Naive B cell (primary cell): Measurements from ENCODE around the gene ZRANB1. TPM values are rescaled to one million over a fixed set of nuclear protein-coding genes. Genes with fewer than 3 reads are reported as not detected.

Experiments
- ATAC-seq, 2 donors: fragments of 150-1000 bp; cut with Tn5 transposase; 2 replicates each; pipeline ENCODE4 v1.10.0; 2021; ENCODE audit warnings: low read depth in 2 of 2, mild to moderate bottlenecking in 2 of 2, moderate library complexity in 2 of 2
- DNase-seq: peaks from one replicate; pipeline ENCODE4 v3.0.0; 2022
- H3K27ac Mint-ChIP-seq, 6 donors: one replicate each; pipeline ENCODE4 v1.8.0; 2020 to 2022; ENCODE audit warnings: mild to moderate bottlenecking in 6 of 6, mixed read lengths in 6 of 6, moderate library complexity in 5 of 6, inconsistent platforms in 2 of 6
- H3K27me3 Mint-ChIP-seq, 3 donors: one replicate each; pipeline ENCODE4 v1.8.0; 2021 to 2022; ENCODE audit warnings: mixed read lengths in 3 of 3, mild to moderate bottlenecking in 1 of 3
- H3K36me3 Mint-ChIP-seq, 2 donors: one replicate each; pipeline ENCODE4 v1.8.0; 2020 to 2022; ENCODE audit warnings: mixed read lengths in 2 of 2, inconsistent platforms in 1 of 2, mild to moderate bottlenecking in 1 of 2
- H3K4me1 Mint-ChIP-seq, 3 donors: one replicate each; pipeline ENCODE4 v1.8.0; 2020 to 2022; ENCODE audit warnings: mixed read lengths in 3 of 3, inconsistent platforms in 1 of 3, mild to moderate bottlenecking in 1 of 3, moderate library complexity in 1 of 3
- H3K4me3 Mint-ChIP-seq, 8 donors: one replicate each; pipeline ENCODE4 v1.8.0; 2020 to 2022; ENCODE audit warnings: mild to moderate bottlenecking in 8 of 8, mixed read lengths in 8 of 8, moderate library complexity in 8 of 8, inconsistent platforms in 2 of 8
- H3K9me3 Mint-ChIP-seq, 7 donors: one replicate each; pipeline ENCODE4 v1.8.0; 2020 to 2022; ENCODE audit warnings: mixed read lengths in 7 of 7, mild to moderate bottlenecking in 5 of 7, inconsistent platforms in 2 of 7, moderate library complexity in 1 of 7
- polyA plus RNA-seq, 6 donors: library from polyadenylated mRNA; unstranded; fragments of 300-500 nt; fragmentation: Illumina TruSeq; gene quantifications; one replicate each; pipeline ENCODE4 v1.2.3, GENCODE V29; 2021; ENCODE audit warnings: low read depth in 6 of 6

ZRANB1 gene
- polyA plus RNA-seq, 6 donors from 2014 or later, result 4.5 to 15.0 (median 9.3) TPM

- Mint-ChIP-seq H3K27me3 (peaks cover 0 to 10% (median 7%) of the 10 kb centered on the region in 3 donors), H3K4me1 (peaks cover 0 to 3% (median 0%) of the 10 kb centered on the region in 3 donors), H3K27ac (no peak overlapping the region), H3K36me3 (no peaks in the 10 kb centered on the region), H3K4me3 (no peak overlapping the region), H3K9me3 (peaks cover 0 to 1% (median 0%) of the 10 kb centered on the region in 7 donors)
- DNase-seq (no peak), ATAC-seq (no peak)
These were observed 87.8 kb downstream of the ZRANB1 start for GRCh38 chr10:125029584-125030242.

GRCh38 chr10:125030567-125031197 is 88.8 kb downstream of the ZRANB1 start:
- peaks cover 0 to 3% (median 0%) of the 10 kb centered on the region in 3 donors for H3K4me1 Mint-ChIP-seq
- H3K36me3 Mint-ChIP-seq, result no peaks in the 10 kb centered on the region

GRCh38 chr10:125032474-125033020 is 90.6 kb downstream of the ZRANB1 start:
- DNase-seq, result no peak
- no peak overlapping the region for H3K4me3 Mint-ChIP-seq
- peaks cover 7 to 28% (median 26%) of the 10 kb centered on the region in 3 donors for H3K27me3 Mint-ChIP-seq
- H3K36me3 Mint-ChIP-seq, result no peaks in the 10 kb centered on the region
- H3K4me1 Mint-ChIP-seq, result peaks cover 0 to 3% (median 0%) of the 10 kb centered on the region in 3 donors
- H3K9me3 Mint-ChIP-seq, result peaks cover 0 to 1% (median 0%) of the 10 kb centered on the region in 7 donors
- no peak for ATAC-seq
- H3K27ac Mint-ChIP-seq, result no peak overlapping the region

More at GRCh38 chr10:125030567-125031197, 88.8 kb downstream of the ZRANB1 start:
- Mint-ChIP-seq H3K9me3 (peaks cover 0 to 1% (median 0%) of the 10 kb centered on the region in 7 donors), H3K4me3 (no peak overlapping the region), H3K27ac (no peak overlapping the region), H3K27me3 (peaks cover 0 to 18% (median 12%) of the 10 kb centered on the region in 3 donors)
- ATAC-seq, result no peak
- no peak for DNase-seq

- peaks cover 0 to 1% (median 0%) of the 10 kb centered on the region in 7 donors for H3K9me3 Mint-ChIP-seq
- ATAC-seq (no peak), DNase-seq (no peak)
- no peak overlapping the region for H3K27ac Mint-ChIP-seq
- H3K4me3 Mint-ChIP-seq, result no peak overlapping the region
- no peaks in the 10 kb centered on the region for H3K36me3 Mint-ChIP-seq
- H3K4me1 Mint-ChIP-seq, result peaks cover 0 to 3% (median 0%) of the 10 kb centered on the region in 3 donors
- H3K27me3 Mint-ChIP-seq, result peaks cover 13 to 30% (median 28%) of the 10 kb centered on the region in 3 donors
These were observed 91.4 kb downstream of the ZRANB1 start for GRCh38 chr10:125033146-125033924.

GRCh38 chr10:125034675-125035074 is 92.8 kb downstream of the ZRANB1 start:
- ATAC-seq, result no peak
- H3K36me3 Mint-ChIP-seq, result no peaks in the 10 kb centered on the region
- H3K4me1 Mint-ChIP-seq, result peaks cover 0 to 3% (median 0%) of the 10 kb centered on the region in 3 donors
- peaks cover 0 to 1% (median 0%) of the 10 kb centered on the region in 7 donors for H3K9me3 Mint-ChIP-seq
- H3K4me3 Mint-ChIP-seq, result no peak overlapping the region
- H3K27me3 Mint-ChIP-seq, result peaks cover 13 to 32% (median 28%) of the 10 kb centered on the region in 3 donors
- no peak overlapping the region for H3K27ac Mint-ChIP-seq
- DNase-seq, result no peak

- H3K27me3 Mint-ChIP-seq, result peaks cover 13 to 29% (median 28%) of the 10 kb centered on the region in 3 donors
- no peak overlapping the region for H3K4me3 Mint-ChIP-seq
- ATAC-seq, result no peak
- H3K9me3 Mint-ChIP-seq, result peaks cover 0 to 1% (median 0%) of the 10 kb centered on the region in 7 donors
- peaks cover 0 to 3% (median 0%) of the 10 kb centered on the region in 3 donors for H3K4me1 Mint-ChIP-seq
- no peak for DNase-seq
- no peaks in the 10 kb centered on the region for H3K36me3 Mint-ChIP-seq
- no peak overlapping the region for H3K27ac Mint-ChIP-seq
These were observed 93.2 kb downstream of the ZRANB1 start for GRCh38 chr10:125035136-125035535.

- H3K27me3 Mint-ChIP-seq, result peaks cover 18 to 35% (median 29%) of the 10 kb centered on the region in 3 donors
- ATAC-seq, result no peak
- H3K27ac Mint-ChIP-seq, result peak overlapping the region in 1 of 6 donors; percentile 41
- DNase-seq, result no peak
- H3K4me1 Mint-ChIP-seq, result peaks cover 0 to 3% (median 0%) of the 10 kb centered on the region in 3 donors
- peaks cover 0 to 1% (median 0%) of the 10 kb centered on the region in 7 donors for H3K9me3 Mint-ChIP-seq
- no peak overlapping the region for H3K4me3 Mint-ChIP-seq
- H3K36me3 Mint-ChIP-seq, result no peaks in the 10 kb centered on the region
These were observed 93.8 kb downstream of the ZRANB1 start for GRCh38 chr10:125035588-125036295.

- H3K27ac Mint-ChIP-seq, result no peak overlapping the region
These were observed 95.4 kb downstream of the ZRANB1 start for GRCh38 chr10:125037145-125037877.

More at GRCh38 chr10:125037145-125037877, 95.4 kb downstream of the ZRANB1 start:
- Mint-ChIP-seq H3K36me3 (no peaks in the 10 kb centered on the region), H3K9me3 (no peaks in the 10 kb centered on the region), H3K4me3 (no peak overlapping the region), H3K27me3 (peaks cover 19 to 34% (median 32%) of the 10 kb centered on the region in 3 donors), H3K4me1 (peaks cover 0 to under 1% (median 0%) of the 10 kb centered on the region in 3 donors)
- DNase-seq (no peak), ATAC-seq (no peak)

Other genes starting within 250 kb of the ZRANB1 start
- gene FAM53B, start 197.7 kb upstream of the ZRANB1 start, polyA plus RNA-seq, result 100 to 1,000 TPM in 1 of 6 donors, 10 to 100 TPM in 5; 19.6 to 141 (median 31.5) TPM
- gene EEF1AKMT2, start 150.2 kb upstream of the ZRANB1 start, polyA plus RNA-seq, result 10 to 100 TPM; 16.1 to 40.6 (median 23.4) TPM
- gene ABRAXAS2, start 140.3 kb upstream of the ZRANB1 start, polyA plus RNA-seq, result 10 to 100 TPM; 11.4 to 21.9 (median 19.3) TPM
- gene CTBP2, start 218.4 kb downstream of the ZRANB1 start, polyA plus RNA-seq, result 1 to 10 TPM in 1 of 6 donors, under 1 TPM in 4, not detected in 1; 0.11 to 2.1 (median 0.40) TPM